Spleen (tissue), 11 donors: ENCODE results near the gene STRN. TPM values are rescaled to one million over a fixed set of nuclear protein-coding genes. Genes with fewer than 3 reads are reported as not detected.
"Not testable (repeated sequence)": the region's sequence is repeated elsewhere in the genome, so short reads cannot be mapped to it uniquely, and the experiment has no call there.

Experiments
- DNase-seq: peaks from one replicate; pipeline ENCODE4 v3.0.0-alpha.2; 2020
- H3K27ac ChIP-seq, 8 donors: fragments of 200-600 bp; sonication (generic) in 7 of 8; 1 replicate in 4 of 8; 2 replicates in 4 of 8; pipeline versions ENCODE4 v1.5.0 to v1.8.0; 2016 to 2021; ENCODE audit warnings: inconsistent platforms in 4 of 8, mild to moderate bottlenecking in 4 of 8, moderate library complexity in 1 of 8
- H3K27me3 ChIP-seq, 7 donors: fragments of 200-600 bp; sonication (generic) in 6 of 7; replicated peaks in 1 of 7; 1 replicate in 4 of 7; 2 replicates in 3 of 7; pipeline versions ENCODE4 v1.5.0 to v1.8.0; 2016 to 2021; ENCODE audit warnings: inconsistent platforms in 3 of 7, mild to moderate bottlenecking in 1 of 7
- H3K36me3 ChIP-seq, 6 donors: fragments of 200-600 bp; sonication (generic) in 5 of 6; 1 replicate in 4 of 6; 2 replicates in 2 of 6; pipeline versions ENCODE4 v1.5.0 to v1.8.0; 2016 to 2021; ENCODE audit warnings: inconsistent platforms in 2 of 6
- H3K4me1 ChIP-seq, 6 donors: fragments of 200-600 bp; sonication (generic) in 5 of 6; 1 replicate in 3 of 6; 2 replicates in 3 of 6; pipeline versions ENCODE4 v1.5.0 to v1.8.0; 2016 to 2021; ENCODE audit warnings: inconsistent platforms in 3 of 6
- H3K4me3 ChIP-seq, 8 donors: fragments of 200-600 bp; sonication (generic) in 7 of 8; 1 replicate in 4 of 8; 2 replicates in 4 of 8; pipeline versions ENCODE4 v1.5.0 to v1.8.0; 2016 to 2021; ENCODE audit warnings: inconsistent platforms in 4 of 8, mild to moderate bottlenecking in 4 of 8, moderate library complexity in 2 of 8
- H3K9me3 ChIP-seq, 8 donors: fragments of 200-600 bp; sonication (generic) in 7 of 8; 1 replicate in 4 of 8; 2 replicates in 4 of 8; pipeline versions ENCODE4 v1.5.0 to v1.8.0; 2016 to 2021; ENCODE audit warnings: inconsistent platforms in 4 of 8
- CTCF ChIP-seq, 11 experiments: fragments of 200-600 bp in 7 of 11; fragments of 450-650 bp in 4 of 11; sonication (generic) in 4 of 11; IDR thresholded peaks in 8 of 11; conservative IDR thresholded peaks in 3 of 11; 1 replicate in 7 of 11; 2 replicates in 4 of 11; pipeline versions ENCODE4 v1.4.0 to v1.8.0; 2016 to 2021; ENCODE audit warnings: antibody characterized with exemption in 11 of 11, inconsistent platforms in 4 of 11, mild to moderate bottlenecking in 1 of 11
- POLR2A ChIP-seq, 3 donors: fragments of 450-650 bp; IDR thresholded peaks; one replicate each; pipeline ENCODE4 v1.5.1; 2017; ENCODE audit warnings: antibody characterized with exemption in 3 of 3, mild to moderate bottlenecking in 1 of 3
- POLR2AphosphoS5 ChIP-seq, 3 donors: sonication (generic); formaldehyde crosslinking; IDR thresholded peaks; one replicate each; pipeline ENCODE4 v1.5.1; 2017; ENCODE audit warnings: antibody characterized with exemption in 3 of 3
- WGBS, 5 donors: extraction: QIAGEN DNeasy Blood & Tissue Kit in 3 of 5; methylation state at CpG; one replicate each; pipeline versions ENCODE4 v1.1.5 to v1.1.7; 2013 to 2018; 5-methylcytosine and 5-hydroxymethylcytosine counted together
- intact Hi-C: fragments of 100-400 bp; cut with DNase I; formaldehyde crosslinking; loops from one replicate; pipeline ENCODE4 v1.15.0; 2023; ENCODE audit warnings: low total_unique reads
- polyA plus RNA-seq, 3 donors: library from polyadenylated mRNA; stranded (reverse); fragments of 200-250 nt; gene quantifications; one replicate each; pipeline ENCODE4 v1.2.1, GENCODE V29; 2013
- total RNA-seq, 7 donors: library from RNA; depleted of rRNA in 3 of 7; stranded (reverse); fragments of >200 nt in 3 of 7; fragmentation: NEBNext Ultra II Directional in 4 of 7; extraction: Animal tissue kit (Norgen Biotek cat#: 25700) in 4 of 7; gene quantifications; one replicate each; pipeline versions ENCODE4 v1.1.0 to v1.2.1, GENCODE V29; 2016 to 2021
- donor health status: healthy with polysubstance abuse.
- donor health status: DM: no; HTN: no; CAD: no; lungs with moderate emphysema.
- donor health status: DM: no; HTN: no; CAD: no.
- donor health status: Bipolar disorder and iron deficiency.
- donor health status: healthy.
- donor health status: DM: no; HTN: no; CAD: no.
- donor health status: DM: yes; HTN: yes; CAD: no.

Gene STRN
- total and polyA plus RNA-seq, 10 donors, result 2.2 to 33.3 (median 26.2) TPM

DNA sequence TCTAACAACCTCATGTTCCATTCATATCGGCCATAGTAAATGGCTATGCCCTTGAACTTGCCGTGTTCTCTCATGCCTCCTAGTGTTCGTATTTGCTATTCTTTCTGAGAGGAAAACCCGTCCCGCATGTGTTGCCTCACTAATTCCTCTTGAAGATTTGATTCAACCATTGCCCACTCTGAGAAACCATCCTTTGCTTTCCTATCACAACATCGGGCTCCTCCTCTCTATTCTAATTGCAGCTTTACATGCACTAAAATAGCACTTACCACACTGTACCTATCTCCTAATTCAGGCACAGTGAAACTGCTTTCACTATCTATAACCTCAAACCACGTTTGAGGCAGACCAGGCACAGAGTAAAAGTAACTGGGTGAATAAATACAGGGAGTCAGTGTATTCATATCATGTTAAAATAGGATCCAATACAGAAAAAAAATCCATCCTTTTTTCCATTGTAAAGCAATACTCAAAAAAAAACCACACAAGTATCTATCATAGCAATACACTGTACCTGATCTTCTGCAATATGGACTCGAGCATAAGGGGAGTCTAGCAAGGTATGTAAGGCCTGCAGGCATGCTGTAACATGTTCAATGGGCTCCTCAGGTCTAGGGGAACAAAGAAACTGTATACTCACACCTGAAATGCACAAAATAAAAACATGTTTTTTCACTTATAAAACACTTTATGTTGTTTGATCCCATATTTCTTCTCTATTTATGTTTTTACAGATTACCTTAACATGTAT lies 39.0 kb upstream of the STRN start:
- H3K9me3 ChIP-seq, result no peaks in the 10 kb centered on the region
- H3K27ac ChIP-seq, result peak overlapping the region in 3 of 8 donors; percentile 5 to 71 (median 14)
- no peak for DNase-seq
- no peak for TF ChIP-seq POLR2A (IDR thresholded peaks at IDR 0.05)
- peak in 8 of 11 experiments; percentile 32 to 64 (median 46) for TF ChIP-seq CTCF (IDR thresholded peaks at IDR 0.05 in 8 of 11, conservative IDR thresholded peaks at IDR 0.05 in 3 of 11)
- H3K4me1 ChIP-seq, result peaks cover 0 to 18% (median 10%) of the 10 kb centered on the region in 6 donors
- H3K4me3 ChIP-seq, result peak overlapping the region in 1 of 8 donors; percentile 26
- WGBS, 5 donors, result 23 to 58% (median 53%) methylated on average over 8 of the region's 8 CpGs
- no peaks in the 10 kb centered on the region for H3K27me3 ChIP-seq
- peaks cover 2 to 99% (median 75%) of the 10 kb centered on the region in 6 donors for H3K36me3 ChIP-seq
- intact Hi-C loops, result no loop called here

GRCh38 chr2:37000988-37001556 lies 34.7 kb upstream of the STRN start:
- TF ChIP-seq POLR2AphosphoS5 (IDR thresholded peaks at IDR 0.05) (no peak), POLR2A (IDR thresholded peaks at IDR 0.05) (no peak), CTCF (IDR thresholded peaks at IDR 0.05 in 8 of 11, conservative IDR thresholded peaks at IDR 0.05 in 3 of 11) (no peak)
- DNase-seq, result no peak
- H3K27me3 ChIP-seq, result no peaks in the 10 kb centered on the region
- H3K4me1 ChIP-seq, result peaks cover 0 to 15% (median 9%) of the 10 kb centered on the region in 6 donors
- H3K9me3 ChIP-seq, result no peaks in the 10 kb centered on the region
- H3K27ac ChIP-seq, result no peak overlapping the region
- no peak overlapping the region for H3K4me3 ChIP-seq
- intact Hi-C loops, result loop anchor here (5.0 kb wide), 1 partner anchor 219 kb away; no protein-coding TSS in a partner anchor
- peaks cover 2 to 100% (median 75%) of the 10 kb centered on the region in 6 donors for H3K36me3 ChIP-seq
- WGBS, 5 donors, result 78 to 92% (median 85%) methylated on average over 2 of the region's 2 CpGs

DNA sequence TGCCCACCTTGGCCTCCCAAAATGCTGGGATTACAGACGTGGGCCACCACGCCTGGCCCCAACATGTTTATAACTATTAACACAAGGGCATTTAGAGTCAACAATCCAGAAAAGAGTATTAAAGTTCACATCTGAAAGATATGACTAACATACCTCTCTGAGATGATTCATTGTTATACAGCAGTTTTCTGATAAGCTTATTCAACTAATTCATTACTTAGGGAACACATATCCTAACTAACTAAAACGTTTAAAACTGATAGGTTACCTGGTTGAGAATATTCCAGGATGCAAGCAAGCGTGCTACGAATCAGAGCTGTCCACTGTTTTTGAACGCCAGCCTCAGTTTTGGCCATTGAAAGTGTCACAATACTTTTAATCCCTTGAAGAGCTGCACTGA lies 34.0 kb upstream of the STRN start:
- no peak overlapping the region for H3K4me3 ChIP-seq
- H3K27ac ChIP-seq, result no peak overlapping the region
- peaks cover 0 to 9% (median 3%) of the 10 kb centered on the region in 6 donors for H3K4me1 ChIP-seq
- no peaks in the 10 kb centered on the region for H3K27me3 ChIP-seq
- intact Hi-C loops, result loop anchor here (5.0 kb wide), 1 partner anchor 218 kb away; no protein-coding TSS in a partner anchor
- DNase-seq, result no peak
- WGBS, 5 donors, result 89 to 96% (median 94%) methylated on average over 6 of the region's 6 CpGs
- peaks cover 2 to 99% (median 70%) of the 10 kb centered on the region in 6 donors for H3K36me3 ChIP-seq
- no peak for TF ChIP-seq POLR2A (IDR thresholded peaks at IDR 0.05)
- H3K9me3 ChIP-seq, result no peaks in the 10 kb centered on the region

- H3K27ac ChIP-seq, H3K9me3 ChIP-seq, DNase-seq, H3K4me3 ChIP-seq, intact Hi-C loops, H3K27me3 ChIP-seq, H3K4me1 ChIP-seq: not testable (repeated sequence)
- WGBS, 5 donors, result 95 to 99% (median 97%) methylated on average over 9 of the region's 9 CpGs
- peaks cover 2 to 98% (median 62%) of the 10 kb centered on the region in 6 donors for H3K36me3 ChIP-seq
These were observed 33.1 kb upstream of the STRN start for GRCh38 chr2:36999416-36999815.
